D721Med (cell line): ENCODE results near the gene MAGEA8.

Experiments used
- DNase-seq: peaks from one replicate; pipeline ENCODE4 v3.0.0; 2011; ENCODE audit warnings: low spot score; ENCODE audit not compliant: insufficient read length
- FAIRE-seq: peaks from 2 replicates; lab custom pipeline; 2011; peaks lifted over from hg19 to GRCh38; lab: Jason Lieb, UNC
- TF ChIP-seq, protein P1 (sequence below): IDR thresholded peaks from 2 replicates; pipeline ENCODE4 v1.5.1; 2012; ENCODE audit warnings: mild to moderate bottlenecking, control low read depth; ENCODE audit not compliant: insufficient read depth; ENCODE audit errors: missing control alignments

MAGEA8 gene

DNA sequence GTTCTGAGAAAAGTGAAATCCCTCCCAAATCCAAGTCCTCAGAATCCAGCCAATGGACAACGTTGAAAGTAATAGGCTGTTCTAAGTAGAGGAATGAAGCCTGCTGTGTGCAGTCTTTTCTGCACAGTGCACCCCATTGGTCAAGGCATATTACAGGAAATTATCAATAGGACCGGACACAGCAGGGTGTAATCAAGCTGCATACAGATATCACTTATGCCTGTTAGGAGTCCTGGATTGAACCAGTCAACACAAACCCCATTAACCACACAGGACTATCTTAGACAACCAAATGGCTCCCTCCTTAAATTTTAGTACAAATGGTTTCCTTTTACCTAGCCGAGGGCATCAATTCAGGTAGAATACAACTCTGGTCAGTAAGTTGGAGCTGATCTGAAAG lies 34.2 kb upstream of the MAGEA8 start:
- FAIRE-seq, result no peak
- TF ChIP-seq, protein P1, sequence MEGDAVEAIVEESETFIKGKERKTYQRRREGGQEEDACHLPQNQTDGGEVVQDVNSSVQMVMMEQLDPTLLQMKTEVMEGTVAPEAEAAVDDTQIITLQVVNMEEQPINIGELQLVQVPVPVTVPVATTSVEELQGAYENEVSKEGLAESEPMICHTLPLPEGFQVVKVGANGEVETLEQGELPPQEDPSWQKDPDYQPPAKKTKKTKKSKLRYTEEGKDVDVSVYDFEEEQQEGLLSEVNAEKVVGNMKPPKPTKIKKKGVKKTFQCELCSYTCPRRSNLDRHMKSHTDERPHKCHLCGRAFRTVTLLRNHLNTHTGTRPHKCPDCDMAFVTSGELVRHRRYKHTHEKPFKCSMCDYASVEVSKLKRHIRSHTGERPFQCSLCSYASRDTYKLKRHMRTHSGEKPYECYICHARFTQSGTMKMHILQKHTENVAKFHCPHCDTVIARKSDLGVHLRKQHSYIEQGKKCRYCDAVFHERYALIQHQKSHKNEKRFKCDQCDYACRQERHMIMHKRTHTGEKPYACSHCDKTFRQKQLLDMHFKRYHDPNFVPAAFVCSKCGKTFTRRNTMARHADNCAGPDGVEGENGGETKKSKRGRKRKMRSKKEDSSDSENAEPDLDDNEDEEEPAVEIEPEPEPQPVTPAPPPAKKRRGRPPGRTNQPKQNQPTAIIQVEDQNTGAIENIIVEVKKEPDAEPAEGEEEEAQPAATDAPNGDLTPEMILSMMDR, result no peak
- no peak for DNase-seq

DNA sequence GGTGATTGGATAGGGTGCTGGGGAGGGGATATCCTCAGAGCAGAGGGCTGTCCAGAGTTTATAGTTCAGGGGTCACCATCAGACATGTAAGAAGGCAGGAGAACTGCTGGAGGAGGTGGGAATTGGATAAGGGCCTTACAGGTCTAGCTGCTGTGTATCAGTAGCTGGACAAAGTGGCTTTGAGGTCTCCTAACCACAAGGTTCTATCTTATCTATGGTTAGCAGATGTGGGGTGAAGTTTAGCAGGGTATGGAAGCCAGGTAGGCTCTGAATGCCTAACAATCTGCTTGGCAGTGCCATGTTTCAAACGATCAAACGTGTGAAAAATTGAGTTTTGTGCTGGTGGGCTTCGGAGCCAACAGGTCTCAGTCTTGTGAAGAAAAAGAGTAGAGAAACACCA lies 32.1 kb upstream of the MAGEA8 start:
- TF ChIP-seq, protein P1, result no peak
- FAIRE-seq, result no peak
- DNase-seq, result no peak

DNA sequence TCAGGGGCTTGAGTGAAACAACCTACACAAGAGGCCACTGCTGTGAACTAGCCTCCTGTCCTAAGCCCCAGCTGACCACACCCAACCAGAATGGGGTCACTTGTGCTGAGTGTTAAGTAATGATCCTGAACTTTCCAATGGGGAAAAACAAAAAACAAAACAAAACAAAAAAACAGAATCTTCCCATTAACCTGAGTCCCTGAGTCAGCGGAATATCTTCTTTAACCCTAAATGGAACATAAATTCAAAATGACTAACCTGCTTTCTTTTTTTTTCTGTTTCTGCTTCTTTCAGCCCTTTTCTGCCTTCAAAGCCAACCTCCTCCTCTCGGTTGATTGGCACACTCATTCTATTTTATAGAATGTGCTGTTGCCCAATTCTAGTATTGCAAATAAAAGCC lies 31.2 kb upstream of the MAGEA8 start:
- TF ChIP-seq, protein P1, result no peak
- DNase-seq (no peak), FAIRE-seq (no peak)

DNA sequence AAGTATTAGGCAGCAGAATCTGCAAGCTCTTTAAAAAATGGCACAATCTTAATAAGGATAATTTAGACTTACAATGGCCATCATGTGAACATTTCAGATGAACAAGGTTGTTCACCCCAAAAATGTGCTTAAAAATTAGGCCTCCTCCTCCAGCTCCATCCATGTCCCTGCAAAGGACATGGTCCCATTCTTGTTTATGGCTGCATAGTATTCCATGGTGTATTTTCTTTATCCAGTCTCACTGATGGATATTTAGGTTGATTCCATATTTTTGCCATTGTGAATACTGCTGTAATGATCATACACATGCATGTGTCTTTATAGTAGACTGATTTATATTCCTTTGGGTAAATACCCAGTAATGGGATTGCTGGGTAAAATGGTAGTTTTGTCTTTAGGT lies 29.1 kb upstream of the MAGEA8 start:
- FAIRE-seq (no peak), DNase-seq (no peak)
- TF ChIP-seq, protein P1, result no peak

DNA sequence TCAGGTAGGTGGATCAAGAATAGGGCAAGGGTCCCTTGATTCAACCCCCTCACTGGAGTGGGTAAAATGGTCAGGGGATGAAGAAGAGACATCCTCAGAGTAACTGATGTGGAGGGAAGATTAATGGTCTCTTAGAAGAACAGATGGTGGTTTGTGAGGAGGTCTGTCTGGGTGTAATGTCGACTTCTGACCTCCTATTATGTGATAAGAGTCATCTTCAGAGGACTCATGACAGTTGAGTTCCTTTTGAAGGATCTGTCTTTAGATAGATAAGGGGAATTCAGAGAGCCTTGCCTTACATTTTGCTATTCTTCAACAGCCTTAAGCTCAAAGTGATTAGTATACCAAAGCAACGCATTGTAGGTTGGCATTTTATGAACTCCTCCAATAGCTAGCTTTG lies 27.1 kb upstream of the MAGEA8 start:
- DNase-seq (no peak), FAIRE-seq (peak; percentile 25)
- TF ChIP-seq, protein P1, result no peak

DNA sequence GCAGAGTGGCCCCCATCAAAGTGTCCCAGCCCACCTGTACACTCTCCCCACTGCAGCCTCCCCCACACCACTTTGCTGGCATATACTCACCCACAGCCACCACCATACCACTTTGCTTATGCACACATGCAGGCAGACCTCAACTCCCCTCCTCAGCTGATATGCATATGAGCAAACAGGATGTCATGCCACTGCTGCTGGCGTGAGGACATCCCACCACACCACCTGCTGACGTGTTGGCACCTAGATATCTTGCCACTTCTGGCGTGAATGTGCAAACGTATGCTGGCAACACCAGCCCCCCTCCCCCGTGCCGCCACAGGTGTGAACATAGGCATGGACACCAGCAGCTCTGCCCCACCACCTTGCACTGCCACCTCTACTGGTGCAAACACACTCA lies 22.4 kb upstream of the MAGEA8 start:
- DNase-seq, result no peak
- TF ChIP-seq, protein P1, result no peak
- no peak for FAIRE-seq

DNA sequence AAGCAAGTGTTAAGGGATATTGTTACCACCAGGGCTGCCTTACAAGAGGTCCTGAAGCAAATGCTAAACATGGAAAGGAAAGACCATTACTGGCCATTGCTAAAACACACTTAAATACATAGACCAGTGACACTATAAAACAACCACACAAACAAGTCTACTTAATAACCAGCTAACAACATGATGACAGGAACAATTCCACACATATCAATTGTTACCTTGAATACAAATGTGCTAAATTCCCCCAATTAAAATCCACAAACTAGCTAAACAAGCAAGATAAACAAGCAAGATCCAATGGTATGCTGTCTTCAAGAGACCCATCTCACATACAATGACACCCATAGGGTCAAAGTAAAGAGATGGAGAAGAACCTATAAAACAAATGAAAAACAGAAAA lies 20.5 kb upstream of the MAGEA8 start:
- TF ChIP-seq, protein P1, result no peak
- DNase-seq (no peak), FAIRE-seq (no peak)
